Stimulated activated CD4-positive, alpha-beta T cell treated with anti-CD3 and anti-CD28 coated beads, Interleukin-2, amount 100 ng/mL, for 4 hours (primary cell): ENCODE measurements around the gene DAB1.

Experiments used
- DNase-seq: peaks from one replicate; pipeline ENCODE4 v3.0.0-alpha.2; 2020; ENCODE audit warnings: low read depth

The DAB1 gene

GRCh38 chr1:57423656-57424211 lies at the start of gene DAB1:
TSS of gene DAB1 (minus strand) at chr1:57424060. CDS start at chr1:57291030, 133,030 bp downstream.
- DNase-seq = no peak

GRCh38 chr1:57473448-57473847 lies 49.6 kb upstream of the DAB1 start:
- DNase-seq = no peak

DNA sequence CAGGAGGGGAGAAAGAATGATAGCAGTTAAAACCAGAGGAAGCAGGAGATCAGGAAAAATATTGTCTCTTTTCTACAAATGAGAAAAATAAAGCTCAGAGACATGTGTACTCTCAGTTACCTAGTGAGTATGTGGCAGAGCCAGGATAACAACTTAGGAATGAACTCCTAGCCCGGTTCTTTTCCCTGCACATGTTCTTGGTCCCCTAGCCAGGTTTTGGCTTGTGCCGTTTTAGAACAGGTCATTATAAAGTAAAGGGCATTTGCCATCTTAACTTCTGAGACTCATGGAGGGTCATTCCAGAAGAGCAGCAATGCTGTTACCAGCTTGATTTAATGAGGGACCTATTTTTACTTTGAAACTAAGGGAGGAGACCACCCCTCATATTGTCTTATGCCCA lies 48.1 kb upstream of the DAB1 start:
- no peak for DNase-seq

DNA sequence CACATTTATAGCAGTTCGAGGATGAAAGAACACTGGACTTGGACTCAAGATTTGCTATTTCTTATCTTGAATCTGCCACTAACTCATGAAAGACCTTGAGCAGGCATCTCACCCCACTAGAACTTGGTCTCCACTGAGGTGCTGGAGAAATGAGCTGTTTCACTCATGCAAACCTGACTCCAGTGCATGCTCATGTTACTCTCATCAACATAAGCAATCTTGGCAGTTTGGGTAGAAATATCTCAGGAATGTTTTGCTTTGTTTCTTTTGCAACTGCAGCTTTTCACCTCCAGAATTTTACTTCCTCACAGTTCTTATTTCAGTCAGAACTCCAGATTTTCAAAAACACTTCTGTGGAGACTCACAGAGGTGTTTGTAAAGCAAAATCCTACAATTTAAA lies 46.2 kb upstream of the DAB1 start:
- DNase-seq = no peak

DNA sequence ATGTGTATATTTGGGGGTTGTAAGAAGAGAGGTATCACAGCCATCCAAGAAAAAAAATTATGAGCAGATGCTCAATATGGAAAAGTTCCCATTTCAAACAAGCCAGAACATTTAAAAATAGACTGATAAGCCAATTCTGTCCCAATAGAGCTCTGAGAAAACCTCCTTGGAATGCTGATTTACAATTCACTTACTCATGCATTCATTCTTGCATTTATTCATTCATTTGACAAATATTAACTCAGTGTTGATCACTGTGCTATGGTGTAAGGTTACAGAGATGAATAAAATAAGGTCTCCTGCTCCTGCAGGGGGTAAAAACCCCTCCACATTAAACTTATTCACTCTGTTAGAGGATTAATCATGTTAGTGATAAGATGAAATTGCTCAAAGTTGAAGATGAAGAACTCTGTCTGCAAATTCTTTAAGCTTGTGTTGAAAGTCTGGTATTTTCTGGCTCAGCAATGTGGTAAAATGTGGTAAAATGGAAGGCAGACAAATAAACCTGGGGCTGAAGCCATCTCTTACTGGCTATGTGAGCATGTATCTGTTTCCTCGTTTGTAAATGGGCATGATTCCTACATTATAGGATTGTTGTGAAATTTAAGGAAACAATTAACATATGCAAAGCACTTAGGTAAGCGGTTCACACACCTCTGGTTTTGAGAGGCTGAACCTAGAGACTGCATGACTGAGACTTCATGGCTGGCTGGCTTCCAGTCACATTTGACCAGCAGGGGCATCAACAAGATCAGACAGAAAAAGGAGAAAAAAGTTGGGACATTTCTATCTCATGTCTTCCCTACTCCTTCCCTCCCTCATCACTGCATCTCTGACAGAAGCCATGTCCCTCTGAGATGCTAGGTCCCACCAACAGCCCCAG lies 45.0 kb upstream of the DAB1 start:
- DNase-seq = no peak

- DNase-seq = no peak
These were observed 44.0 kb upstream of the DAB1 start for GRCh38 chr1:57467830-57468229.

- no peak for DNase-seq
These were observed 40.9 kb upstream of the DAB1 start for GRCh38 chr1:57464756-57465155.

DNA sequence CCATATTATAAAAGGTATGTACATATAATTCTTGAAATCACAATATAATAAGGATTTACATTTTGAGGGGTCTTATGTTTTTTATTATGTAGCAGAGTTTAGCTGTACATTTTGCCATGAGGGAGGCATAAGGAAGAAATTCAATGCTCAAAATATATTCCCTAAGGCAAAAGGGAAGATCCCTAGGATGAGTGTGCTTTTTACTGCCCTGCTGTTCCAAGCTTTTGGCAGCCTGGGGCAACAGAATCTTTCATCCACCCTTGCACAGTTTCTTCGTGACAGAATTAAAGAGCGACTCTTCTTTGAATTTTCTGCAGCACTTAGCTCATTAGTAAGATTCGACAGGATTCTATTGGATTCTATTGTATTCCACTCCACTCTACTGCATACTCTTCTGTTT lies 39.5 kb upstream of the DAB1 start:
- no peak for DNase-seq

DNA sequence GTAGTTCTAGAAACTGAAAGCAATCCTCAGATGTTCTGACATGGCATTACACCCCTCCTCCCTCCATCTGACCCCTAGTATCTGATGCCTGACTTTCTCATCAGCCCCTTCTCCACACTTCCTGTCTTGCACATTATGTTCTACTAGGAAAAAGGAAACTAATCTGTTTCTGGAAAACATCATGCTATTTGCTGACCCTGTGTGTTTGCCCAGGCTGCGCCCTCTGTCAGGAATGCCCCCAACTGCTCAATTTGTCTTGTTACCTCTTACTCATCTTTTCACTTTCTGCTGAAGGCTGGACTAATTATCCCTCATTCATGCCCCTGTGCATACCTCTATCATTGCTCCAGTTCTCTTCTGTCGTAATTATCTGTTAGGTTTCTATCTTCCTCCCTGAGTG lies 37.5 kb upstream of the DAB1 start:
- DNase-seq = no peak

DNA sequence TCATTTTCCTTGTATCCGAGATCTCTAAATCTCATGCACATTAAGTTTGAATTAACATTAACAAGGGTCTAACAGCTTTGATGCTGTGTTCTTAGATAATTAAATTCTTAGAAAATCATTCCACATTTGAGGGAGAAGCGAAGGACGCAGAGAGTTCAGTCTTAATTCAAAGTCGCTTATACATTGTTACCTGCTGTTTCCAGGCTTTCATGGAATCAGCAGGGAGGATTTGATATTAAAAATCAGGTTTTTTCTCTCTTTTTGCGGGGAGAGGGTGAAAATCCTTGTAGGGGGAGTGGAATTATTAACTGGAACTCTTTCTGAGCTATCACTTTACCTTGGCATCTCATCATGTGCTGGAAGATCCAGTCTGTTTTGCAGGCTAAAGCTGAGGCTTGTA lies 27.7 kb upstream of the DAB1 start:
- no peak for DNase-seq

DNA sequence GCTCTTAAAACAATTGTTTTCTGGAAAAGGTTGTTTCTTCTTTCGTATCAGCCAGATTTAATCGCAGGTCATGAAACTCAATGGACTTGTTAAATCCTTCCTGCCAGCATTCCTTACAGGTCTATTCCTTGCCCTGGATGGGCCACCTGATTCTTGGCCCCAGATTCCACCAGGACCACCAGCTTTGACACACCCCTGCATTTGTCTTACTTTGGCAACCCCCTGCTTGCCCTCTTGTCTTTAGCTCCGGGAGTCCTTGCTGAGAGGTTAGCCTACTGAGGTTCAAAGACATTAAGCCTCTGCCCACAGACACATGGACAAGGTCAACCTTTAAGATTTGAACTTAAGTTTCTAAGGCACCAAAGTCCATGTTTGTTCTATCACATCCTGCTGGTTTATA lies 27.1 kb upstream of the DAB1 start:
- DNase-seq = no peak

- DNase-seq = no peak
These were observed 23.7 kb upstream of the DAB1 start for GRCh38 chr1:57447551-57447950.

GRCh38 chr1:57443004-57443403 lies 19.1 kb upstream of the DAB1 start:
- no peak for DNase-seq

DNA sequence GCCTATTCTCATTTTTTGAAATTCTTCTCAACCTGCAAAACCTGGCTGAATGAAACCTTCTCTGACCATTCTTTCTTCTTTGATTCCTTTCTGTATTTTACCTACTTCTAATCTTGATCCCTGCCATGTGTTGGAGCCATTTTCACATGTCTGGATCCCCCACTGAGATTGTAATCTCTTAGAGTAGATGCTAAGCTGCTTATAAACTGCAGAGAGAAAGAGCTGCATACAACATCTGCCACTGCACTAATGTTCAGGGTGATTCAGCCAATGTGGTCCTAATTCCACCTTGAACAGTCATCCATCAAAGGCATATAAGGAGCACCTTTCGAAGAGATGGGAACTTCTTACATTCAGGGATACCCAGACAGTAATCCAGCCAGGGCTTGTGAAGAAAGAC lies 16.2 kb upstream of the DAB1 start:
- no peak for DNase-seq

GRCh38 chr1:57431400-57431799 lies 7.5 kb upstream of the DAB1 start:
- DNase-seq = no peak

DNA sequence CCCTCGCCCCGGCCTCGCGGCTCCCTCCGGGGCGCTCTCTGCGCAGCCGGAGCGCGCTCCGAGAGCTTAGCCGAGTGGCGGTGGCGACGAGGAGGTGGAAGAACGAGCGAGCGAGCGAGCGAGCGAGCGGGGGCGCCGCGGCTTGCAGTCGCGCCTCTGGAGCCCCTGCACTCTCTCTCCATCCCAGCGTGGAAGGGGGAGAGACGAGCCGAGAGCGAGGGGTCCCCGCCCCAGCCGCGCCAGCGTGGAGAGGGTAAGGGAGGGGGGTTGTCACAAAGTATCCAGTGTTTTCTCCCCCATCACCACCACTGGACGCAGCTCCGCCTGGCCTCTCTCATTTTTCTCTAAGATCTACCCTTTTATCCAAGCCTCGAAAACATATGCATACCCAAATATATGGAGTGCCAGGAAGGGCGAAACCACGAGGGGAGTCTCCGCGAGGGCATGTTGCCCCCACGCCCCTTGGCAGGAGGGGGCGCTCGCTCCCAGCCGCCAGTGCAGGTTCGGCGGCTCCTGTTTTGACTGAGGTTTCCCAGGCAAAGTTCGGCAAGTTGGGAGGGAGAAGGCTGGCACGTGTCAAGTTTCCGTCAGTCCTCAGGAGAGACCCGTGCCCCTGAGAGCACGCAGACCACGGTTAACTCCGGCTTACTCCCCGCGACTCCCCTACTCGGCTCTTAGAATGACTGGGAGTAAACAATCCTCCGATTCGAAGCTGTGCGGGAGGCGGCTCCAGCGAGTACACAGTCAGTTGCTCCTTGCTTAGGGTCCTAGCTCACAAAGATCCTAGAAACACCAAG lies 569 bp upstream of the DAB1 start:
- DNase-seq = no peak

GRCh38 chr1:57423135-57423655 lies 665 bp downstream of the DAB1 start:
- DNase-seq = no peak

GRCh38 chr1:57422271-57423134 lies 1.4 kb downstream of the DAB1 start:
- no peak for DNase-seq

- DNase-seq = no peak
These were observed 2.1 kb downstream of the DAB1 start for GRCh38 chr1:57421806-57422205.

- no peak for DNase-seq
These were observed 2.7 kb downstream of the DAB1 start for GRCh38 chr1:57420981-57421785.

- no peak for DNase-seq
These were observed 4.9 kb downstream of the DAB1 start for GRCh38 chr1:57418971-57419370.
